ENCODE data around the gene CATSPER4.
"Not testable (repeated sequence)": the region's sequence is repeated elsewhere in the genome, so short reads cannot be mapped to it uniquely, and the experiment has no call there.

Gene CATSPER4

DNA sequence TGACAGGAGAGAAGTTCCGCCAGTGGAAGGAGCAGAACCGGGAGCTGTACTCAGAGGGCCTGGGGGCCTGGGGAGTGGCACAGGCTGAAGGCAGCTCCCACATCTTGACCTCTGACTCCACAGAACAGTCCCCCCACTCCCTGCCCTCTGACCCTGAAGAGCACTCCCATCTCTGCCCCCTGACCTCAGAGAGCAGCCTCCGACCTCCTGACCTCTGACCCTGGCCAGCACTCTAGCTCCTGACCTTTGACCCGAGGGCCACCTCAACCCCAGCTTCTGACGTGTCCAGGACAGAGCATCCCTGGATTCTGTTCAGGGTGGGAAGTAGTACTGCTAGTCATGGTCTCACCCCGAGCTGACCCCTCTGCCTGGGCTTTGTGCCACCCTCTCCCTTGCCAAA, 1.1 kb upstream of the CATSPER4 start:
- no peak for FAIRE-seq

DNA sequence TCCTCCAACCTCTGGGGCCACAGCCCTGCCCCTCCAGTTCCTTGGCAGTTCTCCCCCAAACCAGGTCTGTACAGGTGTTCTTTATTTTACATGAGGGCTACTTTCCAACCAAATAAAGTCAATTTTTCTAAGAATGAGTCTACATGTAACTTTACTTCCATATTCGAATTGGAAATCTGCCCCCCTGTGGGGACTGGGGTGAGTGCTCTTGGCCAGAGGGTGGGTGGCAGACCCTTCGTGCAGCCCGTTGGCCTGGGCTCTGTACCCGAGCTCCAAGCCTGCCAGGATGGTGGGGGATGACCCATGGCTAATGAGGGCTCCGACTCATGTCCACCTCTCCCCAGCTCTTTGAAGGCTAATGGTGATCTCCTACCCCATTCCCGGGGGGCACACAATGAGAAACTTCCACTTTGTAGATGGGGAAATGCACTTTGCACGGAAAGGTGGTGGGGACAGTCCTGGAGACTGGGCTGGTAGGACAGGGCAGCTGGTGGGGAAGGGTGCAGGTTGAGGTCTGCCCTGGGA, 589 bp upstream of the CATSPER4 start:
- DNase-seq (ENCODE audit: low spot score) (no peak), FAIRE-seq (no peak)

More for the DNA sequence above, 1.1 kb upstream of the CATSPER4 start:
- DNase-seq (ENCODE audit: low spot score) = no peak

DNA sequence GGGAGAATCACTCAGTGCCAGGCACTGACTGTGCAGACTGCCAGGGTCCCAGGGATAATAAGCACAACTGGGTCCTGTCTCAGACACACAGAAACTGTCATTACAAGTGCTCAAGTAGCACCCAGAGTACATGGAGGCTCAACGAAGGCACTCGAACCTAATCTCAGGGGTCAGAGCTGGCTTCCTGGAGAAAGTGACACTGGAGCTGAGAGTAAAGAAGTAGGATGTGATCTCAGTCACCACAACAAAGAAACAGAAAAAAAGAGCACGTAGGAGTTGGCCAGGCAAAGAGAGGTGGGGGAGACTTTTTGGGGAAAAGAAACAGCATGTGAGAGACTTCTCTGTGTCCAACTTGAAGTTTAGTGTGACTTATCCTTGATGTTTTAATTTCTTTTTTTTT, 1.3 kb downstream of the CATSPER4 start:
- DNase-seq (ENCODE audit: low spot score) (no peak), FAIRE-seq (no peak)

- DNase-seq (ENCODE audit: low spot score) = no peak
- no peak for FAIRE-seq
Observed at GRCh38 chr1:26195805-26196204, 5.4 kb downstream of the CATSPER4 start.

GRCh38 chr1:26197301-26197700, 6.9 kb downstream of the CATSPER4 start:
- no peak for FAIRE-seq

DNA sequence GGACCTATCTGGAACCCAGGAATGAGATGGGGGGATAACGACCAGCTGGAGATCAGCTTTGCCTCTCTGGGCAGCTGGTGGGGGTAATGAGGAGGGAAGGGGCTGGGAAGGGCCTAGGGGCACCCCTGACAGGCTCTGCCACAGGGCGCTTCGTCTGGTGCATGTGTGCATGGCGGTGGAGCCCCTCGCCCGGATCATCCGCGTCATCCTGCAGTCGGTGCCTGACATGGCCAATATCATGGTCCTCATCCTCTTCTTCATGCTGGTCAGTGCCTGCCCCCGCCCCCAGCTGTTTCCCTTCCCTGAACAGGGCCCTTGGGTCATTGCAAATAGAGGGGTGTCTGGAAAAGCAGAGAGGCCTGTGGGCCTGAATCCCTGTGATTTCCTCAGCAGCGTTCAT, 7.4 kb downstream of the CATSPER4 start:
- DNase-seq (ENCODE audit: low spot score) = no peak

More at GRCh38 chr1:26197301-26197700, 6.9 kb downstream of the CATSPER4 start:
- DNase-seq (ENCODE audit: low spot score) = no peak

GRCh38 chr1:26200413-26200812, 10.0 kb downstream of the CATSPER4 start:
- no peak for DNase-seq (ENCODE audit: low spot score)
- no peak for FAIRE-seq

More for the DNA sequence above, 7.4 kb downstream of the CATSPER4 start:
- FAIRE-seq = no peak

GRCh38 chr1:26203642-26204318, 13.4 kb downstream of the CATSPER4 start:
- DNase-seq (ENCODE audit: low spot score) (no peak), FAIRE-seq (no peak)

GRCh38 chr1:26210147-26210870, 19.9 kb downstream of the CATSPER4 start:
- FAIRE-seq (no peak), DNase-seq (ENCODE audit: low spot score) (peak; percentile 4)

DNA sequence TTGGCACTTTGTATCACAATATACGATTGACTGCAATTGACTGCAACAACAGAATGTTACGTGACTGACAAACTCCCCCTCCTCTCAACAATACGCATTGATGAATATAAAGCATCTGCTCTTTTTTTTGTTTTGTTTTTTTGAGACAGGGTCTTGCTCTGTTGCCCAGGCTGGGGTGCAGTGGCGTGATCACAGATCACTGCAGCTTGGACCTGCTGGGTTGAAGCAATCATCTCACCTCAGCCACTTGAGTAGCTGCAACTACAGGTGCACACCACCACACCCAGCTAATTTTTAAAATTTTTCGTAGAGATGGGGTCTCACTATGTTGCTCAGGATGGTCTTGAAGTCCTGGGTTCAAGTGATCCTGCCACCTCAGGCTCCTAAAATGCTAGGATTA, 22.3 kb downstream of the CATSPER4 start:
- DNase-seq (ENCODE audit: low spot score) (no peak), FAIRE-seq (no peak)

- FAIRE-seq (no peak), DNase-seq (ENCODE audit: low spot score) (no peak)
Observed at GRCh38 chr1:26213335-26213905, 23.0 kb downstream of the CATSPER4 start.

- no peak for DNase-seq (ENCODE audit: low spot score)
- FAIRE-seq = no peak
Observed at GRCh38 chr1:26215246-26215645, 24.8 kb downstream of the CATSPER4 start.

DNA sequence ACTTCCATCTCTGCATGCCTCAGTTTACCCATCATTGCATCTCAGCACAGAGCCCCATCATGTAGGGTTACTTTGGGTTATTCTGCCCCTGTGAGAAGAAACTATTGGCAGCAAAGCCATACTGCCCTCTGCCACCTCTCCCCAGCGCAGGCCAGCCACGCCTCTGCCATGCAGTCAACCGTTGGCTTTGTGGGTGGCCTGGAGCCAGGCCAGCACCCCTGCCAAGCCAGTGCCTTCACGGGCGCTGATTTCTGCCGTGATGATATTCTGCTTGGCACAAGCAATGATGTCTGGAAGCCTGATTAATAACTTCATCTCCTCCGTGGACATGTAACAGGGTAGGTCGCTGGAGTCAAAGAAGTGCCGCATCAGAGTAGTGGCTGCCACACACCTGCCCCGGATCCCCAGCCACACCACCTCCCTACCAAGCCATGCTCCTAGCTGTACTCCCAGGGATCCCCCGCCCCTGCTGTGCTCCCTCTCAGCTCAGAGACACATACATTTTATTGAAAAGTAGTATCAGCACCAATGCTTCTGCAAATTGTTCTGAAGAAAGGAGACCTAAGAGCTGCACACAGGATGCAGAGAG, 28.6 kb downstream of the CATSPER4 start:
- peak; percentile 95 for FAIRE-seq
- peak; percentile 75 for DNase-seq (ENCODE audit: low spot score)

GRCh38 chr1:26220199-26220912, 30.0 kb downstream of the CATSPER4 start:
- FAIRE-seq (no peak), DNase-seq (ENCODE audit: low spot score) (no peak)

GRCh38 chr1:26221094-26221493, 30.7 kb downstream of the CATSPER4 start:
- no peak for FAIRE-seq
- DNase-seq (ENCODE audit: low spot score) = no peak

DNA sequence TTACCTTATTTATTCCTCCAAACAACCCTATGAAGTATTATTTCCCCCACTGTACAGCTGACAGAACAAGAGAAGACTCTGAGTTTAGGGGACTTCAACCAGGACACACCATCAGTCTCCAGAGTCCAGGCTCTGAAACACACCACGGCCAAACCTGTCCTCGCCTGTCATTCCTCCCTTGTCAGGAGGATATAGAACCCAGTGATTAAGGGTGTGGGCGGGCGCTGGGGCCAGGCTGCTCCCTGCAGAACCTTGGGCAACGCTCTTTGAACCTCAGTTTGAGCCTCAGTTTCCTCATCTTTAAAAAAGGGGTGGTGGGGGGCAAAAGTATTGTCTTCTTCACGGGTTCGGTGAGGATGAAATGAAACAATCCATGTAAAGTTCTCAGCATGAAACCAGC, 34.2 kb downstream of the CATSPER4 start:
- no peak for FAIRE-seq
- no peak for DNase-seq (ENCODE audit: low spot score)

- FAIRE-seq (no peak), DNase-seq (ENCODE audit: low spot score) (no peak)
Observed at GRCh38 chr1:26225033-26225831, 34.8 kb downstream of the CATSPER4 start.

GRCh38 chr1:26230682-26231081, 40.3 kb downstream of the CATSPER4 start:
- FAIRE-seq; DNase-seq (ENCODE audit: low spot score): not testable (repeated sequence)

DNA sequence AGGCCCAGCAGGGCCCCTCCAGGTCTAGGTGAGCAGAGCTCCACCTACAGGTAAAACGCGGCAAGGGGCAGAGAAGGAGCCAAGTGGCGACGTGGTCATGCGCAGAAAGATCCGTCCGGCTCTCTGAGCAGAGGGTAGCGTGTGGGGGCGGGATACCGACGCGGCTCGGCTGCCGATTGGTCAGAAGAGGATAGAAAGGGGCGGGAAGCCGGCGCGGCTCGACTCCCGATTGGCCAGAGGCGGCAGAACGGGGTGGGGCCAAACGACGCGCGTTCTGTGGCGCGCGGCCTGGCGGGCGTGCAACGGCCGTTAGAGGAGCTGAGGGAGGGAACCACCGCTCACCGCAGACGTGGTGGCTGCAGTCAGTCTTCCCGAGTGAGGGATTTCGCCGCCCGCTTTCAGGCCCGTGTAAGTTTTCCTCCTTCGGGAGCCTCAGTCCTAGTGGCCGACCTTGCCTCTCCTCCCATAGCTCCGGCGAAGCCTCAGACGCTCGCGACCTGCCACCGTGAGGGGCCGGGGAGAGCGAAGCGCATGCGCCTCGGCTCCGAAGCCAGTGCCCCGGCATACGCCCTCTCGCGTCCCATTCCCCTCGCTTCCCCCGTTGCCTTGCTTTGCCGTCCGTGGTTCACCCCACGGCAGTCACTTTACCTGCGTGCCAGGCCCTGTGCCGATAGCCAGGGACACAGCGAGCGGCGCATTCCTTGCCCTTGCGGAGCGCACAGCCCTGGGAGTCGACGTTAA, 43.7 kb downstream of the CATSPER4 start, which contains the start of gene CEP85:
CEP85 (plus strand) TSS at position 298 of the 741 bp plus-strand sequence. CDS start 5,584 bp downstream, outside the sequence.
- peak; percentile 91 for FAIRE-seq
- DNase-seq (ENCODE audit: low spot score) = peak; percentile 95

All from RCC 7860 (cell line).